ENCODE data around the gene SFXN4. TPM values are rescaled to one million over a fixed set of nuclear protein-coding genes. Genes with fewer than 3 reads are reported as not detected.
"Not testable (repeated sequence)": the region's sequence is repeated elsewhere in the genome, so short reads cannot be mapped to it uniquely, and the experiment has no call there.

Gene SFXN4
- total RNA-seq, 2 donors from 2014 or later = 30.8 to 37.0 TPM

DNA sequence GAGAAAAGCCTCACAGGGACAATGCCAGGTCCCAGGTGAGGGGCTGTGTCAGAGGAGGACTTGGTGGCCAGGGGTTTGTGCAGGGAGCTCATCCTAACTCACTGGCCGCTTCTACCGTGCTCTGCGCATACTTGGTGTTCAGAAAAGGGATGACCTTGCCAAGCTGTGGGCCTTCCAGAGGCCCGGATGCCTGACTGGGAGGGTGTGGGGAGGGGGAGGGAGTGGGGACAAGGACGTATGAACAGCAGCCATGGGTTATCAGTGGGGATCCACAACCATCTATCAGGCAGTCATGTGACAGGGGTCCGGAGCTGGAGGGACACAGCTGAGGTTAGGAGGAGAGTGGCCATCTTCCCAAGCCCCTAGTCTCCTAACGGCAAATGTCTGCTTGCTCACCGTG, 6.2 kb downstream of the SFXN4 start:
- no peak for DNase-seq
- ATAC-seq = no peak
- intact Hi-C loops (cut with DNase I, micrococcal nuclease) = no loop called here

DNA sequence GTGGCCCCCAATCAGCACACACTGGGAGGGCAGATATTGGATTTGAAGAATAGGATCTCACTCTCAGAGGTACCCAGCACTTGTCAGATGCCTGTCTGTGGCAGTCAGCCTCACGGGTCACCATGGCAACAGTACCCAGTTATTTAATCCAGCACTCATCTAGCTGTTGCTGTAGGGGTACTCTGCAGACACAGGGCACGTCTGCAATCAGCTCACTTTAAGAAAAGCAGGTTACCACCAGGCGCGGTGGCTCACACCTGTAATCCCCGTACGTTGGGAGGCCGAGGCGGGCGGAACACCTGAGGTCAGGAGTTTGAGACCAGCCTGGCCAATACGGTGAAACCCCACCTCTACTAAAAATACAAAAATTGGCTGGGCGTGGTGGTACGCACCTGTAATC, 11.9 kb downstream of the SFXN4 start:
- no peak for ATAC-seq
- intact Hi-C loops (cut with DNase I, micrococcal nuclease) = no loop called here
- no peak for DNase-seq

DNA sequence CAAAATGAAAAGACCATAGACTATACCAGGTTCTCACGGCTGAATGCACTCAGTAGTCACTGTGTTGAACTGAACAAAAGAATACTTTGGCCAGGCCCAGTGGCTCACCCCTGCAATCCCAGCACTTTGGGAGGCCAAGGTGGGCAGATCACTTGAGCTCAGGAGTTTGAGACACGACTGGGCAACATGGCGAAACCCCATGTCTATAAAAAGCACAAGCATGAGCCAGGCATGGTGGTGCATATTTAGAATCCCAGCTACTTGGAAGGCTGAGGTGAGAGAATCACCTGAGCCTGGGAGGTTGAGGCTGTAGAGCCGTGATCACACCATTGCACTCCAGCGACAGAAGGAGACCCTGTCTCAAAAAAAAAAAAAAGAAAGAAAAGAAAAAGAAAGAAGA, 12.5 kb downstream of the SFXN4 start:
- no peak for ATAC-seq

DNA sequence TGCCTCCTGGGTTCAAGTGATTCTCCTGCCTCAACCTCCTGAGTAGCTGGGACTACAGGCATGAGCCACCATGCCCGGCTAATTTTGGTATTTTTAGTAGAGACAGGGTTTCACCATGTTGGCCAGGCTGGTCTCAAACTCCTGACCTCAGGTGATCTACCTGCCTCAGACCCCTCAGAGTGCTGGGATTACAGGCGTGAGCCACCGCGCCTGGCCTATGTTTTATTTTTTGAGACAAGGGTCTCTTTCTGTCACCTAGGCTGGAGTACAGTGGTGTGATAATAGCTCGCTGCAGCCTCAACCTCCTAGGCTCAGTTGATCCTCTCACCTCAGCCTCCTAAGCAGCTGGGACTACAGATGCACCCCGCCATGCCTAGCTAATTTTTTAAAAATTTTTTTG, 13.9 kb downstream of the SFXN4 start:
- DNase-seq; intact Hi-C loops (cut with DNase I, micrococcal nuclease); ATAC-seq: not testable (repeated sequence)

More for the DNA sequence above, 12.5 kb downstream of the SFXN4 start:
- intact Hi-C loops (cut with DNase I, micrococcal nuclease) = no loop called here
- DNase-seq = no peak

DNA sequence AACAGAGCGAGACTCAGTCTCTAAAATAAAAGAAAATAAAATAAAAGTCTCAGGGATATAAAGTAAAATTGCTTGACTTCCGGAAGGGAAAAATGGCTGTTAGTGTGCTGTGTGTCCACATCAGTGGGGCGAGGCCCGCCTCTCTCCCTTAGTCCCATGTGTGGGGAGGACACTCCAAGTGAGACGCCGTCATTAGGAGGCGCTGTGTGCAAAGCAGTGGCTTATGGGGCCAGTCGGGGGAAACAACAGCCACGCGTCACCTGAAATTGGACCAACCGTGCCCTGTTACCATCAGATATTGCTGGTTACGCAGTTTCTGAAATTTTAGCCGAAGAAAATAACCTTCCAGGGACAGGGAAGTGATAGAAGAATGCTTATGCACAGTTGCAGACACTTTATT, 15.8 kb downstream of the SFXN4 start:
- intact Hi-C loops (cut with DNase I, micrococcal nuclease) = no loop called here
- peak; percentile 24 for ATAC-seq
- no peak for DNase-seq

DNA sequence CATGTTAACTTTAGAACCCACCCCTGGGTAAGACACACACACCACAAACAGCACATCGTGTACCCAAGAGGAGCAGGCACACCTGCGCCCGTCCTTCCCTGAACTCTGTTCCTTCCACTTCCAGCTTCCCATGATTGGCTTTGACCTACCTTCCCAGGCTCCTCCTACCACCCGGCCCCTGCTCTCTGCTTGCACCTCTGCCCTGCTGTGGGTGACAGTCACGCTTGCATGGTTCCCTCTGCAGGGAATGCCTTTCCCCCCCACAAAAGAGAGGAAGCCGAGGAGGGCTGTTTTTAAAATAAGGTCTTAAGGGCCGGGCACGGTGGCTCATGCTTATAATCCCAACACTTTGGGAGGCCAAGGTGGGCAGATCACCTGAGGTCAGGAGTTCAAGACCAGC, 16.4 kb downstream of the SFXN4 start:
- ATAC-seq = no peak

DNA sequence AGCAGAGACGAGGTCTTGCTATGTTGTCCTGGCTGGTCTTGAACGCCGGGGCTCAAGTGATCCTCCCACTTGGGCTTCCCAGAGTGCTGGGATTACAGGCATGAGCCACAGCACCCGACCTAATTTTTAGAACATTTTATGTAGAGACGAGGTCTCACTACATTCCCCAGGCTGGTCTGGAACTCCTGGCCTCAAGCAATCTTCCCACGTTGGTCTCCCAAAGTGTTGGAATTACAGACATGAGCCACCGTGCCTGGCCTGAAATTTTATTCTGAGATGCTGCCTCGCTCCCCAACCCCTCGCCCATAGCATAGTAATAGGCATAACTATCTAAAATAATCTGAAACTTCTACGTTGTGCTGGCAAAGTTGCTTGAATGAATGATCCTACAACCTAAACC, 21.9 kb downstream of the SFXN4 start:
- no peak for DNase-seq
- intact Hi-C loops (cut with DNase I, micrococcal nuclease) = no loop called here
- ATAC-seq = no peak

More for the DNA sequence above, 16.4 kb downstream of the SFXN4 start:
- no peak for DNase-seq
- intact Hi-C loops (cut with DNase I, micrococcal nuclease) = no loop called here

DNA sequence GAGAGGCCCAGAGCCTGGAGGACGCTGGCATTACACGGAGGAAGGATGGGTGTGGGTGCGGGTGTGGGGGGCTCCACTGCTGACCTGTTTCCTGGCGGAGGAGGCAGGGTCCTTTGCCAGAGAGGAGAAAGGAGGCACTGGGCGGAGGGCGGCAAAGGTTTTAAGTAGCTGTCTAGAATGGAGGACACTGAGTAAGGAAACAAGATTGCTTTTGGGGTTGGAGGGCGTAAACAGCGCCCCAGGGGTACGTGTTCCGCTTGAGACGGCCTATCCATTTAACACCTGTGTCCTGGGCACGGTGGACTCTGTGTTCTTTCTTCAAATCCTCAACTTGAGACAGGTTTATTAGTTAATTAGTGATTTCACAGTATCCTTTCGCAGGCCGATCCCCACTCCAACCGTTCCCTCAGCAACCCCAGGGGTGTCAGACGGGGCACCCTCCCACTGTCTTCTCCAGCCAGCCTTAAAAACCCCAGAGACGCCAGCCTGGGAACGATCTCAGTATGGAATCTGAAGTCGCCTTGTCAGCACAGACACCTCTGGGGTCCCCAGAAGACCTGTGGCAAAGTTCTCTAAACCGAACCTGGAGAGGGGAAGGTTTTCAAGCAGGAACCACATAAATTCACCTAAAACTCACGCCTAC, 24.8 kb downstream of the SFXN4 start:
- intact Hi-C loops (cut with DNase I, micrococcal nuclease) = no loop called here
- ATAC-seq (no peak), DNase-seq (no peak)

DNA sequence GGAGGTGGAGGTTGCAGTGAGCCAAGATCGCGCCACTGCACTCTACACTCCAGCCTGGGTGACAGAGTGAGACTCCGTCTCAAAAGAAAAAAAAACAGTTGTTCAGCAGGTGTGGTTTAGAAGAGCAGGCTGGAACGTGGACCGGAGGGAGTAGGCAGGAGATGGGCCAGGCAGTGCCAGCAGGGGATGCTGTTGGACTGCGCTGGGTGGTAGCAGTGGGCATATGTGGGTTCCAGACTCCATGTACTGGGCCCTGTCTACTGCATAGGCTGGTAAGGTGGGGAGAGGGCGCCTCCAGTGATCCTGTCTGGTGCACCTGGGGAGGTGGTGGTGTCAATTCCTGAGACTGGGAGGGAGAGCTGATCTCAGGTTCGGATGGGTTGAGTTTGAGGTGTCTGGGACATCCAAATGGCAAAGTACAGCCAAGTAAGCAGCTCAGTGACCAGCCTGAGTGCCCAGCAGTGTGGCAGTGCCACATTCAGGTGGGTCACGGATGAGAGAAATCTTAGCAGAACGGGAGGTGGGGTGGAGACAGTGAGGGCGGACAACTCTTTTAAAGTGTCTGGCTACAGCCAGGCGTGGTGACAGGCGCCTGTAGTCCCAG, 25.9 kb downstream of the SFXN4 start:
- ATAC-seq (peak; percentile 63), DNase-seq (peak in 1 of 2 donors; percentile 21)
- intact Hi-C loops (cut with DNase I, micrococcal nuclease) = no loop called here

DNA sequence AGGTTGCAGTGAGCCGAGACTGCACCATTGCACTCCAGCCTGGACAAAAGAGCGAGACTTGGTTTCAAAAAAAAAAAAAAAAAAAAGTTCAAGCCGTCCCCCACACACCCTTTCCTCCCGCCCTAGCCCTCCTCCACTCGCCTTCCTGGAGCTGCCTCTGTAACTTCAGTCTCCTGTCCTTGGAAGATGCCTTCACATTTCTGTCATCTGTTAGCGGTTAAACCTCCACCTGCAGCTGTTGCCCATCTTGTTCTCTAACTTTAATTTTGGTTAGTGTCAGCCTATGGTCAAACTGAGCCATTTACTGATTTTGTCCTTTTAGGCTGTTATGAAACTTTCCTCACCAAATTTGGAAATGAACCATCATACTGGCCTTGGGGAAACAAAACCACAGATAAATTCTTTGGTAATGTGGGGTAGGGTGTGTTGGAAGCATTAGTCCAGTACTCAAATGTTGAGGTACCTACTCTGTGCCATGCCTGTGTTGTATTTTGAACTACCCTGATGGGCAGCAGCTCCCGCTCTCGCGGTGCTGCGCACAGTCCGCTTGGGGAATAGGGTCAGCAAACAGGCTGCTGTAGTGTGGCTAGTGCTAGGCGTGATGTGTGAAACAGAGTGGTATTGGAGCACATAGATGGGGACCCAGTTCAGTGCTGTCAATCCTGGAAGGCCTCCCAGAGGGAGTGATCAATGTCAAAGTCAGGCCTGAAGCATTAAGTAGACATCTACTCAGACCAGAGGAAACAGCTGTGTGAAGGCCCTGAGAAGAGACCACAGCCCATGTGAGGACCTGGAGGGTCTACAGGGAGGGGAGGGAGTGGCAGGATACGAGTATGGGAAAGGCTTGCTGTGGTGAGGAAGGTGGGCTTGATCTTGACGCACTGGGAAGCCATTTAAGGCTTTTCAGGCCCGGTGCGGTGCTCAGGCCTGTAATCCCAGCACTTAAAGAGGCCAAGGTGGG, 26.9 kb downstream of the SFXN4 start:
- no peak for DNase-seq
- intact Hi-C loops (cut with DNase I, micrococcal nuclease) = no loop called here
- ATAC-seq = peak; percentile 16

DNA sequence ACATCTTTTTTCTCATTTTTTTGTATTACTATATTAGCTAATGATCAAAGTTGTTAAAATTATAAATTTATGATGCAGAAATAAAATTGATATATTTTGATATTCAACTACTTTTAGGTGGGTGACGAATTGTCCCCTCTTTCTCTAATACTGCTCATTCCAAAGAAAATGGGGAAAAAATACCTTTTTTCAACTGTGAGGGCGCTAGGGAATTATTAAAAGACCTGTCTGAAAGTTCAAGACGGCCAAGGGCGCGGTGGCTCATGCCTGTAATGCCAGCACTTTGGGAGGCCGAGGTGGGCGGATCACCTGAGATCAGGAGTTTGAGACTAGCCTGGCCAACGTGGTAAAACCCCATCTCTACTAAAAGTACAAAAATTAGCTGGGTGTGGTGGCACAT, 27.6 kb downstream of the SFXN4 start:
- intact Hi-C loops (cut with DNase I, micrococcal nuclease); DNase-seq; ATAC-seq: not testable (repeated sequence)

DNA sequence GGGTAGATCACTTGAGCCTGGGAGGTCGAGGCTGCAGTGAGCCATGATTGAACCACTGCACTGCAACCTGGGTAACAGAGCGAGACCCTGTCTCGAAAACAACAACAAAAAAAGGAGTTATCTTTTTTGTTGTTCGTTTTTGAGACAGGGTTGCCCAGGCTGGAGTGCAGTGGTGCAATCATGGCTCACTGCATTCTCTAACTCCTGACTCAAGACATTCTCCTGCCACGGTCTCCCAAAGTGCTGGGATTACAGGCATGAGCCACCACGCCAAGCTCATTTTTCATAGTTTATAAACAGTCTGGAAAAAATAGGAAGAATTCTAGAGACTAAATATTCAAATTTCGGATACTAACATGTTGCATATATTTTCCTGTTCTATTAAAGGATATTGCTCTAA, 29.4 kb downstream of the SFXN4 start:
- intact Hi-C loops (cut with DNase I, micrococcal nuclease) = no loop called here
- ATAC-seq (no peak), DNase-seq (no peak)

DNA sequence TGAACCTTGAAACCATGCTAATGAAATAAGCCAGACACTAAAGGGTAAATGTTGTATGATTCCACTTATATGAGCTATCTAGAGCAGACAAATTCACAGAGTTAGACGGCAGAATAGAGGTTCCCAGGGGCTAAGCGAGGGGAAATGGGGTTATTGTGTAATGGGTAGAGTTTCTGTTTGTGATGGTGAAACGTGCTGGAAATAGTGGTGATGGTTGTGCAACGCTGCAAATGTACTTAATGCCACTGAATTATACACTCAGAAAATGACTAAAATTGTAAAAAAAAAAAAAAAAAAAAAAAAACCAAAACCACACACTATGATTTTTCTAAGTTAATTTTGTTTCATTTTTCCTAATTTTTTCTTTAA, 30.0 kb downstream of the SFXN4 start:
- ATAC-seq (no peak), DNase-seq (no peak)
- intact Hi-C loops (cut with DNase I, micrococcal nuclease) = no loop called here

DNA sequence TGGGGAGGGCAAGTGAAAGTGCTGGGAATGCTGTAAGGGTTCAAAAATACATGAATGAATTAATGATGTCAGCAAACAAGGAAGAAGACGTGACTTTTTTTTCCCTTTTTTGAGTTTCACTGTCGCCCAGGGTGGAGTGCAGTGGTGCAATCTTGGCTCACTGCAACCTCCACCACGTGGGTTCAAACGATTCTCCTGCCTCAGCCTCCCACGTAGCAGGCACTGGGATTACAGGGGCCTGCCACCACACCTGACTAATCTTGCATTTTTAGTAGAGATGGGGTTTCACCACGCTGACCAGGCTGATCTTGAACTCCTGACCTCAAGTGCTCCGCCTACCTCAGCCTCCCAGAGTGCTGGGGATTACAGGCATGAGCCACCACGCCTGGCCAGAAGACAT, 31.6 kb downstream of the SFXN4 start:
- intact Hi-C loops (cut with DNase I, micrococcal nuclease) = no loop called here
- no peak for DNase-seq
- no peak for ATAC-seq

DNA sequence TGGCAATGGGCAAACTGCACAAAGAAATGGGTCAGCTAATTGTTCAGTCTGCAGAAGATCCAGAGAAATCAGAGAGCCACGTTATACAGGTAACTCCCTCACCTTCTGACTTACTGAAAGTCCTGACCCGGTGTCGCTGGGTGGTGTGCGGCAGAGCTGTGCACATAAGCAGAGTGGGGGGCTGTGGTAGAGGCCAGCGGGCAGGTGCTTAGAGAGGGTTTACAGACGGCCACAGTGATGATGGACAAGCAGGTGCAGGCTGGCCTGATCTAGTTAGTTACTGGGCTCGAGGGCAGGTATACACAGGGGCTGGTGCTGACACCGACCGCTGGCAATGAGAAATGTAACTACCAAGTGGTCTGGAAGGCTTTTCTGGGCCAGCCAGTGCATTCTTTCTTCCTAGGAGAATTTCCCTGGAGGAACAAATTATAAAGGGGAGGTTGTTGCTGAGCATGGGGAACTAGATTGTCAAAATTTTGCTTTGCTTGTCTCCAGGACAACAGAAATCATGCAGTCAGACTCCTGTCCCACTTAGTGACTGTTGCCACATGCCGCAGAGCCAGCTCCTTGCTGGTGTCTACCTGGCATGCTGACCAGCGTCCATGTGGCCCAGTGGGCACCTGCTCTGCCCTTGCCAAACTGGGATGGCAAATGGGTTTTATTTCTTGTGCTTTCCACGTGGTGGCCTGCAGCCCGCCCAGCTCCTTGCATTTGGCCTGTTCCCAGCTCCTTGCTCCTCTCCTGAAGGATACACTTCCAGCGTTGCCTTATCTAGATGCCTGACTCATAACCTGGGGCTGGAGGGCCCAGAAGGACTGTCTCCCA, 32.8 kb downstream of the SFXN4 start:
- no peak for DNase-seq
- ATAC-seq = no peak
- intact Hi-C loops (cut with DNase I, micrococcal nuclease) = no loop called here

DNA sequence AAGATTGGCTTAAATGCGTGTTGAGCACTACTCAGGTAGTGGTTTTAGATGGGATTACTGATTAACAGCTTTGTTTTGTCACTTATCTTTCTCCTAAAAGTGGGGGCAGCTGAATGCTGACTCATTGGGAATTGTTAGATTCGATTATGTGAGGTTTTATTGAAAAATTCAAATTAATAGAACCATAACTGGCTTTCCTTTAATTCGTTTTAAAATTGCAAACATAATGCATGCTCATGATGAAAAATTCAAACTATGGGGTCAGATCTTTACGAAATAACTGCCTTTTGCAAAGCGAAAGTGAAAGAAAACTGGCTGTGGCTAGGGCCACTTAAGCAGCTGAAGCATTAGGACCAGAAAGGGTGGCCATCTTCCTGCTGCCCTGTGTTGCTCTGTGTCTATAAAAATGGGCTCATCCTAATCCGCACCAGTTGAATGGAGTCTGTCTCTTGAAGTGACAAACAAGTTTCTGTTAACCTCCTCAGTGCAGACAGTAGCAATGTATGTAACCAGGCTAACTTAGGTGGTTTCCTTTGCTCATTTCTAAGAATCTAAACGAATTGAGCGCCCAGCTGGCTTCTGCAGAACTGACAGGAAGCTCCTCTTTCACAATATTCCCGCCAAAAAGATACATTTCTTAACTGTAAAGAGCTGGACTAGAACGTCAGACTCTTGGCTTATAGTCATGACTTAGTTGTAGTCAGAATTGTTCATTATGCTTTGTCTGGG, 33.8 kb downstream of the SFXN4 start:
- no peak for DNase-seq

DNA sequence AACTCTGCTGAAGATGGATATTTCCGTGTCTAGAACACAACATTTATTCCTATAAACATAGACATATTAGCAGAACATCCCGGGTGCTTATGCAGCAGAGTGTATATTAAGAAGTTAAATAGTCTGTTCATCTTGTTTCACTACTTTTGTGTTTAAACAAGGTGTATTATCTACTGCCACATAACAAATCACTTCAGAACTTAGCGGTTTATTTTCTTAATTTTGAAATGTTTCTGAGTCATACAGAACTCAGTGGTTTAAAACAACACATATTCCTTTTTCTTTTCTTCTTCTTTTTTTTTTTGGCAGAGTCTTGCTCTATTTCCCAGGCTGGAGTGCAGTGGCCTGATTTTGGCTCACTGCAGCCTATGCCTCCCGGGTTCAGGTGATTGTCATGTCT, 35.8 kb downstream of the SFXN4 start:
- intact Hi-C loops (cut with DNase I, micrococcal nuclease) = loop anchor here in 1 of 2 donors (2.0 kb wide), 1 partner anchor 57 kb away; no protein-coding TSS in a partner anchor
- DNase-seq = no peak

More for the DNA sequence above, 33.8 kb downstream of the SFXN4 start:
- intact Hi-C loops (cut with DNase I, micrococcal nuclease) = loop anchor here in 1 of 2 donors (2.0 kb wide), 1 partner anchor 59 kb away; no protein-coding TSS in a partner anchor
- peak; percentile 53 for ATAC-seq

DNA sequence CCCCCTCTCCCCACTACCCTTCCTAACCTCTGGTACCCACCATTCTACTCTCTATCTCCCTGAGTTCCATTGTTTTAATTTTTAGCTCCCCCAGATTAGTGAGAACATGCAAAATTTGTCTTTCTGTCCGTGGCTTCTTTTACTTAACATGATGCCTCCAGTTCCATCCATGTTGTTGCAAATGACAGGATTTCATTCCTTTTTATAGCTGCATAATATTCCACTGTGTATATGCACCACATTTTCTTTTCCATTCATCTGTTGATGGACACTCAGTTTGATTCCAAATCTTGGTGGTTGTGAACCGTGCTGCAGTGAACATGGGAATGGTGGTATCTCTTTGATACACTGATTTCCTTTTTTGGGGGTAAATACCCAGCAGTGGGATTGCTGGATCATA, 39.6 kb downstream of the SFXN4 start:
- DNase-seq (no peak), ATAC-seq (no peak)
- intact Hi-C loops (cut with DNase I, micrococcal nuclease) = no loop called here

More for the DNA sequence above, 35.8 kb downstream of the SFXN4 start:
- ATAC-seq = no peak

Data from left colon (tissue), 2 donors.